NOMO-1 treated with DMSO at 0.1 percent for 48 hours (cell line): ENCODE results near the gene CCDC116.
"Not testable (repeated sequence)": the region's sequence is repeated elsewhere in the genome, so short reads cannot be mapped to it uniquely, and the experiment has no call there.

Experiments used
- DNase-seq: peaks from one replicate; lab custom pipeline; 2025; ENCODE audit not compliant: unreplicated experiment; lab: John Stamatoyannopoulos, UW

The CCDC116 gene, protein sequence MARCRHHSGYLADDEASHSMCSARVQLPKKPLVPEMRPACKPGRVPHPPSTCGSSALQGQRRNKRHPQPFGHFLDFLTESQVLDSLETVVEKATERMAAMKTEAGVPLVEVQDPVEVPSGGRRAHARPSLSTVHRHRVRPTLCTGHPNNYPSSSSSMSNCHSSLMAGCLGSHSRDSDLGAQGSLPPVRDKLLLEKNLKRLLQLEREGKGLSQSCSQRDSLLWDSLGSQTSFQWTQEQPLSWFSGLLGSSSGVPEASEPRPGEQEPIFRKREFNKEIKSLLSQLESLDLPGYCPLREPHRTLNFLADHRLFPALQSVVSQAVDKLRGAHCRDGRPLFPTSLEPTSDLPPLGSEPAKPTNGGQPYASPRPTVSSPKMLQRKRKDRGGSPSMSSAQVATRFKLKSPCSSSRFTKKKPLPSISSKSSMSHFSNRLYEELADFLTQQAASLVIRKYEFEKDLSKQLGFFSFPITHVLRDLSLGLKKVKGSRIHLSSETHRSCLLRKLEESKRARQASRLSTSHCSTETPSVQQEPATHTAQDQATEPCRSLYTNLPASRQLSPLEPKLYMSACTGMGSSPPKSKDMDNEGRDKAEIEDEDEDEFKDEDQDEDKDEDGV

GRCh38 chr22:21632237-21632895, at the start of gene CCDC116:
Gene CCDC116, plus strand, starts transcription at chr22:21632760. Its CDS starts 422 bp downstream, at chr22:21633182.
- peak; percentile 91 for DNase-seq

DNA sequence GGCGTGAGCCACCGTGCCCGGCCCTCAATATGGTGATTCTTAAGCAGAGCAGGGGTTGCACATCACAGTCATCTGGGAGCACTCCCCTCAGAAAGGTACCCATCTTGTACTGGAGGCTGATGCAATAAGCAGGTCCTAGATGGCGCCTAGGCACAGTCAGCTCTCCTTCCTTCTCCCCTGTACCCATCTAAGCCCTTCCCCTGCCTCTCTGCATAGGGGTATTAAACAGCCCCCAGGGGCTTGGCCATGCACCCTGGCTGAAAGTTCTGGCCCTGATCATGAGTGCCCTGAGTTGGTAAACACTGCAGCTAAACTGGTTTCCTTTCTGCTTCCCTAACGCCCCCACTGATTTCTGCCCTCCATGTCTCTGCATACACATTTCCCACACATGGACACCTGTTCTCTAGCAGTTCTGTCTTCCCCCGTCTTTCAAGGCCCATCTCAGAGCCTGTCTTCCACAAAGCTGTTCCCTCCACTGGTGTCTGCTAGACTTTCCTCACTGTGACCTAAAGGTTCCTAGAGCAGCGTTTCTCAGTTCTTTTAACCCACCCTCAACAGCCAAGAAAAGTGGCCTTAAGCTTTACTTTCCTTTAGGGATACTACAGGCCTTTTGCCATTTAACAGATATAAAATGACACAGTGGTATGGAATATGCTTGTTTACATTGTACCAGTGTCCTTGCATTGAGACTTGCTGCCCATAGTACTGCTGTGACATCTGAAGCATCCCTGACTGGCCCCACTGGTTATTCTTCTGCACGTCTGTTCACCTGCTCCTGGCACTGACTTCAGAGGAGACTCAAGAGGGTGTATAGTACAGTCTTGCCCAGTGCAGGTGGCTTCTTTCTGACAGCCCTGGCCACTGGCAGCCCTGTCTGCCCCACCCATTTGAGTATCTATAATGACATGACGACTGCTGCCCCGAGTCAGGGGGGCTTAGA, 49.5 kb upstream of the CCDC116 start:
- no peak for DNase-seq

DNA sequence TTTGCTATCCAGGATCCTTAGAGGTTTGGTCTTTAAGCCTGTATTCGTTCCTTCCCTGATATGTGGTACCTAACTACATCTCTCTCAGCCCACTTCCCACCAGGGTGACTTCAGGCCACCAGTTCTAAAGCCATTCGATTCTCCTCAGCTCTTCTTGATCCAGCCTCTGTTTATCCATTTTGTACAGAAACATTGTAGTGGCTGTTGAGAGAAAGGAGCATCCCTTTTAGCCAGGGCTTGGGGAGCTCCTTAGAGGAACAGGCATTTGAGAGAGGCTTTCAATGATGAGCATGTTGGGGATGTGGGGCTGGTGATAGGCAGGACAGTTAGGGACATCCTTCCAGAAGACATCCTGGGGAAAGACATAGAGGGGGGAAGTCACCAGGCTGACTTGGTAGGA, 47.2 kb upstream of the CCDC116 start:
- no peak for DNase-seq

GRCh38 chr22:21587803-21588611, 44.6 kb upstream of the CCDC116 start:
- peak; percentile 6 for DNase-seq

GRCh38 chr22:21589396-21589795, 43.2 kb upstream of the CCDC116 start:
- no peak for DNase-seq

- DNase-seq: no peak
Measured at GRCh38 chr22:21590809-21591641, 41.5 kb upstream of the CCDC116 start.

GRCh38 chr22:21591695-21592094, 40.9 kb upstream of the CCDC116 start:
- no peak for DNase-seq

GRCh38 chr22:21592422-21592821, 40.1 kb upstream of the CCDC116 start:
- DNase-seq: no peak

GRCh38 chr22:21593406-21594232, 38.9 kb upstream of the CCDC116 start:
- no peak for DNase-seq

DNA sequence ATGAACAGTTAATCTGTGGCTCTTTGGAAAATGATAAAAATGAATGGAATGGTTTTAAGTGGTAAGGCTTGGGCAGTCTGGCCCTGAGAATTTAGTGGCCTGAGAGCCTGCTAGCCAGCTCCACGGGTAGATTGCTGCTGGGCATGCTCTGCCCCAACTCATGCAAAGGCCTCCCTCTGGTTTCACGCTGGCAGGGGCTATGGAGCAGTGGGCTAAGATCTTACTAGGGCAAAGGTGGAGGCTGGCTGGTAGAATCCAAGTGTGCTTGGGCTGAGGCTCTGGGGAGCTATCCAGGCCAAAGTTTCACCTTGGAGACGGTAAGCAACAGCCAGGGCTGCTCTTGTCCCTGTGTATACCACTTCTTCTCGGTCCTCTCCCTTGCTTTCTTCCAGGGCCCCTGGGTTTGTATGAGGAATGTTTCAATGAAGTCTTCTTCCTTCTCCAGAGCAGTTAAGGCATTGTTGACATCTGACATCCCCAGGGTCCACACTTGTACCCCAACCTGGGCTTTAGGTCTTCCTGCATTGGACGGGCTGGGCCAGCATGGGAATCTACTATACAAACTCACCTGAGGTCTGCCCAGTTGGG, 37.6 kb upstream of the CCDC116 start:
- DNase-seq: no peak

- not testable (repeated sequence) for DNase-seq
Measured at GRCh38 chr22:21596356-21597135, 36.0 kb upstream of the CCDC116 start.

DNA sequence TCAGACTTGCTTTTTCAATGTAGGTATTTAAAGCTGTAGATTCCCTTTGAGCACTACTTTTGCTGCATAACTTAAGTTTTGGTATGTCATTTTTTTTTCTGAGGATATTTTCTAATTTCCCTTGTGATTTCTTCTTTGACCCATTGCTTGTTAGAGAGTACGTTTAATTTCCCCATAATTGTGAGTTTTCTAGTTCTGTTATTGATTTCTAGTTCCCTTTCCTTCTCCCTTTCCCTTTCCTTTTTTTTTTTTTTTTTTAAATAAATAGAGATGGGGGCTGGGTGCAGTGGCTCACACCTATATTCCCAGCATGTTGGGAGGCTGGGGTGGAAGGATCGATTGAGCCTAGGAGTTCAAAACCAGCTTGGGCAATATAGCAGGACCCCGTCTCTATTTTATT, 34.3 kb upstream of the CCDC116 start:
- no peak for DNase-seq

DNA sequence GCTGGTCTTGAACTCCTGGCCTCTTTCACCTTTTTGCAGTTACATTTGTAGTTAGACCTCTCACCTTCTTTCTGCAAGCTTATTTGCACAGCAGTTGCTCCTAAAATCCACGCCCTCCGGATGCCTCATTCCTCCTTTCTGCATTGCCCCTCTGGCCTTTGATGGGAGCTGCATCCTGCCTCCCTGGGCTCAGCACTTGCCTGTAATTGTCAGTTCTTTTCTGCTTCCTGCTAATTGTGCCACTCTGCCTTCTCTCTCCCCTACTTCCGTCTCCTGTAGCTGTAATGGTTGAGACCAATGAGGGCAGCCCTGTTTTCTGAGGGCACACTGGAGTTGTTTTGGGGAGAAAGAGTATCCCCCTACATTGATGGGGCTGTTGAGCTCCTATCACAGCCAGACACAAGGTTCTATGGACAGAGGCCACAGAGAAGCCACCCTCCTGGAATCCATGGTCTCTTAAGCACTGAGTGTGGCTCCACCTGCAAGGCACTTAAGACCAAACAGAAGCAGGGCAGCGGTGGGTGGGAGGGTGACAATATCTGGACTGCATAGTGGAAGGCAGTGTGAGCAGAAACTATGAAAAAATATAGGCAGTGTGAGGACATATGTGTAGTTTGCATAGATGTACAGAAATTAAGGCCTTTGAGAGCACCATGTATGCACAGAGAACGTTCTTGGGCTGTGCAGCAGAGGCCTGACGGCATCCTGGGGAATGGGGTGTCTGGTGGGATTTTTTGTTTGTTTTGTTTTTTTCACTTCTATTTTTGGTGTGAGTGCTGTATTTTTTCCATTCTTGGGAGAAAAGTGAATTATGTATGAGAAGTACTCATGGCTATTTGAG, 33.3 kb upstream of the CCDC116 start:
- DNase-seq: no peak

GRCh38 chr22:21602579-21602978, 30.0 kb upstream of the CCDC116 start:
- DNase-seq: no peak

- no peak for DNase-seq
Measured at GRCh38 chr22:21603973-21604372, 28.6 kb upstream of the CCDC116 start.

- no peak for DNase-seq
Measured at GRCh38 chr22:21605887-21606564, 26.5 kb upstream of the CCDC116 start.
